Adipose tissue (tissue), 3 donors: ENCODE results near the gene SLC6A20. TPM values are rescaled to one million over a fixed set of nuclear protein-coding genes. Genes with fewer than 3 reads are reported as not detected.

Experiments
- H3K27ac ChIP-seq: one replicate; pipeline ENCODE4 v1.5.1; 2013; ENCODE audit warnings: low read depth, low read length
- WGBS, 3 donors: extraction: QIAGEN DNeasy Blood & Tissue Kit; methylation state at CpG; one replicate each; pipeline ENCODE4 v1.1.7; 2013; 5-methylcytosine and 5-hydroxymethylcytosine counted together
- polyA plus RNA-seq, 3 donors: library from polyadenylated mRNA; stranded (reverse); fragments of 200-250 nt; gene quantifications; one replicate each; pipeline ENCODE4 v1.2.3, GENCODE V29; 2013
- donor health status: healthy with polysubstance abuse.
- donor health status: Bipolar disorder and iron deficiency.
- donor health status: healthy.

Gene SLC6A20
- polyA plus RNA-seq, 3 donors: 0.01 to 0.51 TPM; not detected in 1

DNA sequence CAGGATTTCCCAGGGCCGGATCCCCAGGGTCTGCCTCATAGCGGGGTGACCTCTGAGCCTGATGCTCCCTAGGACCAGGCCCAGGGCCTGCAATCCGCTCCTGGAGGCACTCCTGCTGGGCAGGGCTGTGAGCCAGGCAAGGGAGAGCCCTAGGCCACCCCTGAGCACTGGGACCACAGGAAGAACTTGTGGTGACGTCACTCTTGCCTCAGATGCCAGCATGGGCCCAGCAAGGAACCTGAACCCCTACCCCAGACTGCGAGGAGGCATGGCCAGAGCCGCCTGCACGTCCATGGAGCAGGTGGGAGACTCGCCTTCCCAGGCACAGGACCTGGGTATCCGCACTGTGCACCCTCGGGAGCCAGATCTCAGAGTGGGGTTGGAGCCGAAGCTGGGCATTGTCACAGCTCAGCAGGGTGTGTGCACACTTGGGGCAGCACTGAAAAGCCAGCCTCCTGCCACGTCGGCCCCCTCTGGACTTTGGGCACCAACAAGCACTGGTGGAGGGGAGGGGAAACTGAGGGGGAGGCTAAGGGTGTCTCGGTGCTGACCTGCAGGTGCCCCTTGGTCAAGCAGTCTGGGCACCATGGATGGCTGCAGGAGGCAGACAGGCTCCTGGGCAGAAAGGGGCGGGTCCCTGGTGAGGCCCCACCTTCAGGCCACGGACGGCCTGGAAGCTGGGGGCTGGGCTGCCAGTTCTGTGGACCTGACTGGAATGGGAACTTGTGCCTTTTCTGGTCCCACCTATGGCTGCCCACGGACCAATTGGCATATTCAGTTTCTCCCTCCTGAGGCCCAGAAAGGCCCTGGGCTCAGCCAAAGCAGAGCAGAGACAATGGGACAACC is 49.3 kb downstream of the SLC6A20 start:
- no peak overlapping the region for H3K27ac ChIP-seq
- 87 to 90% (median 89%) methylated on average over 18 of the region's 18 CpGs for WGBS, 3 donors

DNA sequence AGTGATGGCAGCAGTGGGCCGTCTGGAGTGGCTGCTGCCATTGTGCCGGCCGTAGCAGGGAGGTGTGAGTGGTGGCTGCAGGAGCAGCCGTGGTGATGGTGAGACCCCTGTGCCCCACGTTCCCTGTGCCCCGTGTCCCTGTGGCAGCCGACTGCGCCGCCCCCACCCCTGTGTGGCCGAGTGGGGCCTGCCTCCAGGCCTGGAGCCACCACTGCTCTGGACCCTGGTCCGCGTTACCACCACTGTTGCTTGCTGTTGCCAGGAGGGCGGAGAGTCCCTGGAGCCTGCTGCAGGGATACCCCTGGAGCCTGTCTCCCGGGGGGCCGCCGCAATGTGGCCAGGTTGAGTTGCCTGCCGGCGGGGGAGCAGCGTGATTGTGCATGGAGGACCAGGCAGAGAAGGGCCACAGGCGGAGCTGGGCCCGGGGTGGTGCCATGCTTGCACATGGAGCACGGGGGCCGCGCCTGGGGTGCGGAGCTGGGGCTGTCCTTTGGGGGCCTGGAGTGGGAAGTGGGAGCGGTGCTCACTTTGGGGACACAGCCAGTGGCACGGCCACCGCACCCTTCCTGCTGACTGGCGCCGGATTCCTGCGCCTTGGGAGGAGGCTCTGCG is 50.1 kb downstream of the SLC6A20 start:
- WGBS, 3 donors: 94 to 96% (median 94%) methylated on average over 30 to 32 of the region's 32 CpGs
- H3K27ac ChIP-seq: no peak overlapping the region

GRCh38 chr3:45742461-45743089 is 53.8 kb downstream of the SLC6A20 start:
- WGBS, 3 donors: 77 to 97% (median 94%) methylated on average over 4 of the region's 4 CpGs
- no peak overlapping the region for H3K27ac ChIP-seq

DNA sequence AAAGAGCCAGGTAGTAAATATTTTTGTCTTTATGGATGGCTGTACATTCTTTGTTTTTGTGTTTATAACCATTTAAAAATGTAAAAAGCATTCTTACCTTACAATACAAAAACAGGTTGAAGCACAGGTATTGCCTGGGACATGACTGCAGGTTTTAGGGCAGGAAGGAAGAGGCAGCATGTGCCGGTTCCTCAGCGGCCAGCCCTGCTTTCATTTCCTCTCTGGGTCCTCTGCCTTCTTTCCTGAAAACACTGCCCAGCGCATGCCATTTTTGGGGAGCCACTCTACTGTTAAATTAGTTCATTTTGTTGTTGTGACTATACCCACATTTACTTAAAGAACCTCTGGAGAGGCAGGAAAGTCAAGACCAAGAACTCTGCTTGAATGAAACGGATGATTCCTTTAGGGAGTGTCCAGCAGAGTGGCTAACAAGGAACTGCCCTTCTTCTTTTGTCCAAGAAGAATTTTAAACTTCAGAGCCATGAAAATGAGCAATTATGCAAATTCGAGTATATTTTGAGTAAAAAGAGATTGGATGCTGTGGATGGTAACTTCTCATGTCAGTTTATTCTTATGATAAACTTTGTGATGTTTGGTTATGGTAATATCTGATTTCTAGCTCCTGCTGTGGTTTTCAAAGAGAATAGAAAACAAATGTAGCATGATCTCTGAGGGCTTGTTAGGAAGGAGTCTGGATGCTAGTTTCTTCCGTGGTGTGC is 54.4 kb downstream of the SLC6A20 start:
- 61 to 77% (median 63%) methylated on average over 6 of the region's 6 CpGs for whole genome bisulfite sequencing, 3 donors
- no peak overlapping the region for H3K27ac ChIP-seq

- H3K27ac ChIP-seq: no peak overlapping the region
These were observed 55.1 kb downstream of the SLC6A20 start for GRCh38 chr3:45741247-45741646.

GRCh38 chr3:45739991-45740390 is 56.3 kb downstream of the SLC6A20 start:
- 87 to 98% (median 97%) methylated on average over 2 of the region's 2 CpGs for WGBS, 3 donors
- H3K27ac ChIP-seq: no peak overlapping the region

DNA sequence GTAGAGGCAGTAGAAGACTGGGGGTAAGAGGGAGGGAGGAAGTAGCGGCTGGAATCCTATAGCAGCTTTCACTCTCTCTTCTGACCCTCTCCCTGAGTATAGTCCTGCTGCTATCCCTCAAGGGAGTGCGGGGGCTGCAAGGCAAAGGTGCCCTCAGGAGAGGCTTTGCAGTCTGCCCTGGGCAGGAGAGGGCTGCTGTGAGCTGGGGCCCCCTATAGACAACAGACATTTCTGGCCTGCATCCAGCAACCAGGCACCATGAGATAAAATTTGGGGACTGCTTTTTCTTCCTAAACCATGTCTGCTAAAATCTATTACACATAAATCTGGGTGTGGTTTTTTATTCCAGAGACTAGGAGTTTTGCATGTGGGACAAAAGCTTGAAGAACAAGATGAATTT is 59.1 kb downstream of the SLC6A20 start:
- H3K27ac ChIP-seq: no peak overlapping the region
- 89 to 98% (median 96%) methylated on average over 2 of the region's 2 CpGs for WGBS, 3 donors

DNA sequence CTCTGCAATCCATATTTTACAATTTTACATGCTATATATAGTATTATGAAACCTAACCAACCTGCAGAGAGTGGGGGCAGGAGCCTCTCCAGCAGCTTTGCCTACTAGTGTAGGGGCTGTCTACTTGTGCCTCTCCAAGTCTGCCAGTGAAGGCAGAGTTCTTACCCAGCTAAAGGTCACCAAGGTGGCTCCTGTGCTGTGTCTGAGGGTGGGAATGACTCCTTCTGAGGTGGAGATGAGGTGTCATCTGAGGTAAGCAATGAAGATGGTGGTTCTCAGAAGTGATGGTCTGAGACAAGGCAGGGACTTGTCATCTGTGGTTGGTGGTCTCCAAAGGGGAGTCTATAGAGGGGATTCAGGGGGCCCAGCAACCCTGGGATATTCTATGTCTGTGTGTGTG is 59.6 kb downstream of the SLC6A20 start:
- H3K27ac ChIP-seq: no peak overlapping the region

- WGBS, 3 donors: 86 to 93% (median 92%) methylated on average over 4 of the region's 4 CpGs
- no peak overlapping the region for H3K27ac ChIP-seq
These were observed 65.8 kb downstream of the SLC6A20 start for GRCh38 chr3:45730409-45731154.

- no peak overlapping the region for H3K27ac ChIP-seq
These were observed 66.7 kb downstream of the SLC6A20 start for GRCh38 chr3:45729614-45730013.

DNA sequence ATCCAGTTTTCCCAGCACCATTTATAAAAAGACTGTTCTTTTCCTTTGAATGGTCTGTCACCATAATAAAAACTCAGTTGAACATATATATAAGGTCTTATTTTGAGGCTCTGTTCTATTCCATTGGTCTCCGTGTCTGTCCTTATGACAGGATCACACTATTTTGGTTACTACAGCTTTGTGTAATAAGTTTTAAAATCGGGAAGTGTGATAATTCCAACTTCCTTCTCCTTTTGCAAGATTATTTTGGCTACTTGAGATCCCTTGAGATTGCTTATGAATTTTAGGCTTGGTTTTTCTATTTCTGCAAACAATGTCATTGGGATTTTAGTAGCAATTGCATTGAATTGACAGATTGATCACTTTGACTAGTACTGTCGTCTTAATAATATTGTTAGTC is 71.4 kb downstream of the SLC6A20 start:
- WGBS, 3 donors: 55 to 88% (median 68%) methylated on average over 3 of the region's 3 CpGs
- H3K27ac ChIP-seq: no peak overlapping the region

More at GRCh38 chr3:45729614-45730013, 66.7 kb downstream of the SLC6A20 start:
- WGBS, 3 donors: 76 to 100% (median 96%) methylated on average over 2 of the region's 2 CpGs

DNA sequence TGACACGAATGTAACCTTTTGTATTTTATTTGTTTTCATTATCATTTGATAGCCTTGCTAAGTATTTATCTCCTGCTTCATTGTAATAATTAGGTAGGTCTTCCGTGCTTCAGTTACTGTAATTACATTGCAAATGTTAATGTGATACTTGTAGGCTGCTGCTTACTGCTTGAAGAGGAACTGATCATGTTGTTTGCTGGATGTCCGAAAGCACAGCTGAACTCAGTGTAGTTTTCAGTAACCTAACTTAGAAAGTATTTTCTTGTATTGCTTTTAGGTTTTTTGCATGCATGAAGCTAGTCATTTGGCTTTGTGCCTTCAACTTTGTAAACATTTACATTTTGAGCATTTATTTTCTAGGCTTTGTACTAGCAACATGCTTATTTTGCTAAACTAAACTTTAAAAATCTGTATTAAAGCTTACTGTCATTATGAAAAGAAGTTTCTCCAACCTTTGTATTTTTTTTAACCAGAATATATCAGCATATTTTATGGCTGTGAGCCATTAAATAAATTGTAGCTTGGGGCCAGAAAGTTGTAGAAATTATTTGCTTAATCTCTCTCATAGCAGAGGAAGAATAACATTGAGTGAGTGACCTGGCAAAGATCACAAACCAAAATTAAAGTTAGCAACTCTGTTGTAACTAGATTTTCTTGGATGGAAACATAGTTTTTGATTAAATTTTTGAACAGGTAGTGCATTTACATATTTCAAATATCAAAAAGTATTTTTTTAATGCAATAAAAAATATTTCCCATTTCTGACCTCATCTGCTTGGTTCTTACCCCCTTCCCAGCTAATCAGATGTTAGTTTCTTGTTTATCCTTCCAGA is 76.5 kb downstream of the SLC6A20 start:
- H3K27ac ChIP-seq: no peak overlapping the region
- WGBS, 3 donors: 32 to 84% (median 81%) methylated on average over 3 of the region's 3 CpGs

GRCh38 chr3:45716790-45717336 is 79.5 kb downstream of the SLC6A20 start:
- WGBS, 3 donors: 95 to 96% (median 96%) methylated on average over 3 of the region's 3 CpGs
- no peak overlapping the region for H3K27ac ChIP-seq

GRCh38 chr3:45715945-45716344 is 80.4 kb downstream of the SLC6A20 start:
- WGBS, 3 donors: 71 to 98% (median 77%) methylated on average over 2 of the region's 2 CpGs
- H3K27ac ChIP-seq: no peak overlapping the region

GRCh38 chr3:45712434-45713110 is 83.8 kb downstream of the SLC6A20 start:
- H3K27ac ChIP-seq: no peak overlapping the region
- WGBS, 3 donors: 87 to 94% (median 91%) methylated on average over 7 of the region's 7 CpGs

DNA sequence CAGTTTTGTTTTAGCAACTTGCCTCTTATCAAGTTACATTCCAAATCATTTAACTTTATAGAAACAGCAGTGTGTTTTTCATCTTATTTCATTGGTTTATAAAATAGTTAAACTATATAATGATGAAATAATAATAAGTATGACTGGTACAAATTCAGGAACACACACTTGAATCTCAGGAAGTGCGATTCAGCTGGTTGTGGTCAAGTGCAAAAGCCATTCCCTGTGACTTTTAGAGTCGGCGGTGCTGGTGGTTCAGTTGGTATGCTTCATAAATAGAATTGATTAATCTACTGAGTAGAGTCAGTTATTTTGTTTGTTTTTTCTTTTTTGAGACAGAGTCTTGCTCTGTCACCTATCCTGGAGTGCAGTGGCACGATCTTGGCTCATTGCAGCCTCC is 84.4 kb downstream of the SLC6A20 start:
- WGBS, 3 donors: 68 to 86% (median 72%) methylated on average over 4 of the region's 4 CpGs
- H3K27ac ChIP-seq: no peak overlapping the region
